ENCODE results near the gene OBSCN. TPM values are rescaled to one million over a fixed set of nuclear protein-coding genes. Genes with fewer than 3 reads are reported as not detected.

Gene OBSCN
- total RNA-seq, 1 experiment from 2014 or later: 5.6 TPM

DNA sequence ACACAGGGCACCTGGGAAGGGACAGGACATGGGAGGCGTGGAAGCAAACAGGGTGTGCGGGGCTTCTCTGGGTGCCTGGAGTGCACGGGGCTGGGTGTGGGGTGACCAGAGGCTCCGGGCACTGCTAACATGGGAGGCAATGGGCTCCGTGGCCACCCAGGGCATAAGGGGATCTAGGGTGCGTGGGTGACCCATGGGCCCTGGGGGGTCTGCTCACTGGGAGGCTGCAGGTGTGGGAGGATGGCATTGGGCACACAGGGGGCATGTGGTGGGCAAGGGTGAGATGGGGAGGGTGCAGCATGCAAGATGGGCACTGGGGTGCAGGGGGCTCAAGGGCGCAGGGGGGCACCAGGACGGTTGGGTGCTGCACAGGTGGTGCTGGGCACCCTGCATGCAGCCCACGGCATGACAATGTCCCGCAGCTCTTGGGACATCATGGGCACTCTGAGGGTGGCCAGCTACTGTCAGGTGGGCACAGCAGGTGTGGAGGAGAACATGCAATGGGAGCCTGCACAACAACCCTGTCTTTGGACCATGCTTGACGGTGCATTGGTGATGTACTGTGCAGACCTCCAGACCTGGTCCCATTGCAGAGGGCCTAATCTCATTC lies 183.7 kb downstream of the OBSCN start:
- no TSS peak for BruUV-seq (replicated peaks)
- no peaks in the 10 kb centered on the region for H3K27me3 ChIP-seq (replicated peaks; ENCODE audit: control insufficient read depth, insufficient read depth, low read length)
- POLR2A ChIA-PET: no interaction called here

DNA sequence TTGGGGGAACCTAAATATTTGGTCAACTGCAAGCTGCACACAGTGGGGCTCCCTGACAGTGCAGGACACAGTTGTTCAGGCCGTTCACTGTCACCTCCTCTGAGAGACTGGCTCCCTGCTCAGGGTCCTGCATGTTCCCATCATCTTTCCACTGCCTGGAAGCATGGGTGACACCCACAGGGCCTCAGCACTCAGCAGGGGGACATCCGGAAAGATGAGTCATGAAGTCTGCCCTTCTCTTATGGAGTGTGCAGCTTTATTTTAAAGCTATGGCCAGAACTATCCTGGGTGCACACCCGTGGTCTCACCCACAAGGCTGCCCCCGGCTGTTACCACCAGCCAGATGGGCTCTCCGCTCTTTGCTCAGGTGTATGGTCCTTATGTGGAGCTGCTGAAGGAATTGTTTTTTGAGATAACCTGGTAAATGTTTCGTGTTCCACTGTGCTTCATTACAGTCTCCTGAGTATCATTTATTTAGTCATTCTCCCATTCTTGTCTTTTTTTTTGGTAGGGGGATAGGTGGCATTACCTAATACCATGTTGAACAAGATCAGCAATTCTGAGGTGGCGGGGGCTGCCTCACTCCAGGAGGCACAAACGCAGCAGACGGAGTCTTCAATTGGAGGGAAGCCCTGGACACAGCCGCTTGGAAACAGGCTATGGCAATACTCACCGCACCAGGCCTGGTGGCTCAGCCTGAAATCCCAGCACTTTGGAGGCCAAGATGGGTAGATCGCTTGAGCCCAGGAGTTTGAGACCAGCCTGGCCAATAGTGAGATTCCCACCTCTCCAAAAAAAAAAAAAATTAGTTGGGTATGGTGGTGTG lies 184.5 kb downstream of the OBSCN start:
- no peaks in the 10 kb centered on the region for H3K9me3 ChIP-seq
- CTCF ChIA-PET: interaction anchor here (0.6 kb wide), 1 partner anchor 159 kb away, joined by 3 read pairs; no protein-coding TSS in a partner anchor
- no peaks in the 10 kb centered on the region for H3K9me3 Mint-ChIP-seq (ENCODE audit: unreplicated experiment)
- BruUV-seq (replicated peaks): no TSS peak
- POLR2A ChIA-PET: no interaction called here
- no peaks in the 10 kb centered on the region for H3K27me3 Mint-ChIP-seq (ENCODE audit: insufficient read depth, unreplicated experiment)
- intact Hi-C loops (cut with micrococcal nuclease; ENCODE audit: unreplicated experiment): loop anchor here (5.0 kb wide), 1 partner anchor 125 kb away; no protein-coding TSS in a partner anchor
- peak in 1 of 2 experiments; percentile 25 for DNase-seq
- H3K4me1 ChIP-seq: no peaks in the 10 kb centered on the region
- no peaks in the 10 kb centered on the region; the same call in 1 of the 2 replicates for H3K36me3 ChIP-seq (ENCODE audit: control insufficient read depth, insufficient read depth, low read length)
- no peak overlapping the region for H3K4me3 ChIP-seq (ENCODE audit: low read depth, low read length)
- H3K4me3 Mint-ChIP-seq (ENCODE audit: unreplicated experiment): no peak overlapping the region
- TF ChIP-seq, protein P1, sequence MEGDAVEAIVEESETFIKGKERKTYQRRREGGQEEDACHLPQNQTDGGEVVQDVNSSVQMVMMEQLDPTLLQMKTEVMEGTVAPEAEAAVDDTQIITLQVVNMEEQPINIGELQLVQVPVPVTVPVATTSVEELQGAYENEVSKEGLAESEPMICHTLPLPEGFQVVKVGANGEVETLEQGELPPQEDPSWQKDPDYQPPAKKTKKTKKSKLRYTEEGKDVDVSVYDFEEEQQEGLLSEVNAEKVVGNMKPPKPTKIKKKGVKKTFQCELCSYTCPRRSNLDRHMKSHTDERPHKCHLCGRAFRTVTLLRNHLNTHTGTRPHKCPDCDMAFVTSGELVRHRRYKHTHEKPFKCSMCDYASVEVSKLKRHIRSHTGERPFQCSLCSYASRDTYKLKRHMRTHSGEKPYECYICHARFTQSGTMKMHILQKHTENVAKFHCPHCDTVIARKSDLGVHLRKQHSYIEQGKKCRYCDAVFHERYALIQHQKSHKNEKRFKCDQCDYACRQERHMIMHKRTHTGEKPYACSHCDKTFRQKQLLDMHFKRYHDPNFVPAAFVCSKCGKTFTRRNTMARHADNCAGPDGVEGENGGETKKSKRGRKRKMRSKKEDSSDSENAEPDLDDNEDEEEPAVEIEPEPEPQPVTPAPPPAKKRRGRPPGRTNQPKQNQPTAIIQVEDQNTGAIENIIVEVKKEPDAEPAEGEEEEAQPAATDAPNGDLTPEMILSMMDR (IDR thresholded peaks at IDR 0.05; ENCODE audit: insufficient read depth in 1 of 2, low read depth in 1 of 2, low read length in 1 of 2, severe bottlenecking in 1 of 2, unreplicated experiment in 1 of 2): no peak
- peaks cover 48% of the 10 kb centered on the region for H3K36me3 Mint-ChIP-seq (ENCODE audit: insufficient read depth, unreplicated experiment)
- H3K27ac Mint-ChIP-seq (ENCODE audit: unreplicated experiment): no peak overlapping the region
- no peaks in the 10 kb centered on the region for H3K4me1 Mint-ChIP-seq (ENCODE audit: low read depth, unreplicated experiment)
- no peaks in the 10 kb centered on the region for H3K27me3 ChIP-seq (replicated peaks; ENCODE audit: control insufficient read depth, insufficient read depth, low read length)

More for the DNA sequence above, 183.7 kb downstream of the OBSCN start:
- H3K9me3 Mint-ChIP-seq (ENCODE audit: unreplicated experiment): no peaks in the 10 kb centered on the region
- CTCF ChIA-PET: no interaction called here
- Histone ChIP-seq H3K4me1 (no peaks in the 10 kb centered on the region), H3K4me3 (ENCODE audit: low read depth, low read length) (no peak overlapping the region), H3K36me3 (ENCODE audit: control insufficient read depth, insufficient read depth, low read length) (no peaks in the 10 kb centered on the region), H3K9me3 (no peaks in the 10 kb centered on the region)
- H3K4me1 Mint-ChIP-seq (ENCODE audit: low read depth, unreplicated experiment): no peaks in the 10 kb centered on the region
- DNase-seq: peak in 1 of 2 experiments; percentile 36
- H3K27me3 Mint-ChIP-seq (ENCODE audit: insufficient read depth, unreplicated experiment): no peaks in the 10 kb centered on the region
- H3K4me3 Mint-ChIP-seq (ENCODE audit: unreplicated experiment): no peak overlapping the region
- TF ChIP-seq, protein P1 (IDR thresholded peaks at IDR 0.05; ENCODE audit: insufficient read depth in 1 of 2, low read depth in 1 of 2, low read length in 1 of 2, severe bottlenecking in 1 of 2, unreplicated experiment in 1 of 2): no peak
- H3K36me3 Mint-ChIP-seq (ENCODE audit: insufficient read depth, unreplicated experiment): peaks cover 47% of the 10 kb centered on the region
- no peak overlapping the region for H3K27ac Mint-ChIP-seq (ENCODE audit: unreplicated experiment)
- intact Hi-C loops (cut with micrococcal nuclease; ENCODE audit: unreplicated experiment): loop anchor here (5.0 kb wide), 1 partner anchor 124 kb away; no protein-coding TSS in a partner anchor

DNA sequence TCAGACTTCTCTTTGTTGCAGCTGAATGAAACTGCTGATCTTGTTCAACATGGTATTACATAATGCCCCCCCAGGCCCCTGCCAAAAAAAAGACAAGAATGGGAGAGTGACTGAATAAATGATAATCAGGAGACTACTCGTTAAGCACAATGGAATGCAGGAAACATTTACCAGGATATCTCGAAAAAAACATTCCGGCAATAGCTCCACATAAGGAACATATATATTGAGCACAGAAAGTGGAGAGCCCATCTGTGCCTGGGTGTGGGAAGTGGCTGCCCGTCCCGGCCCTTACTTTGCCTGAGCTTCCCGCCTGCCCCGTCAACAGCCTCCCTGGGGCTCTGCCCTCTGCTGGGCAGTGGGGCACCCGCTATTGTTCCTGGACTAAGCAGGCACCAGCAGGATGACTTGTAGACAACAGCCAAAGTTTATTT lies 185.4 kb downstream of the OBSCN start:
- Mint-ChIP-seq H3K9me3 (ENCODE audit: unreplicated experiment) (no peaks in the 10 kb centered on the region), H3K27ac (ENCODE audit: unreplicated experiment) (no peak overlapping the region), H3K4me1 (ENCODE audit: low read depth, unreplicated experiment) (no peaks in the 10 kb centered on the region), H3K36me3 (ENCODE audit: insufficient read depth, unreplicated experiment) (peaks cover 57% of the 10 kb centered on the region), H3K4me3 (ENCODE audit: unreplicated experiment) (no peak overlapping the region), H3K27me3 (ENCODE audit: insufficient read depth, unreplicated experiment) (no peaks in the 10 kb centered on the region)
- no peaks in the 10 kb centered on the region for H3K4me1 ChIP-seq
- CTCF ChIA-PET: interaction anchor here (0.6 kb wide), 1 partner anchor 14 kb away, joined by 6 read pairs; the partner anchor contains the start of gene TRIM11
- H3K36me3 ChIP-seq (ENCODE audit: control insufficient read depth, insufficient read depth, low read length): no peaks in the 10 kb centered on the region; the same call in 1 of the 2 replicates
- POLR2A ChIA-PET: interaction anchor here (1.5 kb wide), 1 partner anchor 13 kb away, joined by 17 read pairs; the partner anchor contains the start of gene TRIM11
- no peaks in the 10 kb centered on the region for H3K9me3 ChIP-seq
- BruUV-seq (replicated peaks): no TSS peak
- DNase-seq: peak; percentile 35 to 36
- H3K4me3 ChIP-seq (ENCODE audit: low read depth, low read length): no peak overlapping the region
- TF ChIP-seq, protein P1 (IDR thresholded peaks at IDR 0.05; ENCODE audit: insufficient read depth in 1 of 2, low read depth in 1 of 2, low read length in 1 of 2, severe bottlenecking in 1 of 2, unreplicated experiment in 1 of 2): peak; percentile 26 to 34
- H3K27me3 ChIP-seq (replicated peaks; ENCODE audit: control insufficient read depth, insufficient read depth, low read length): no peaks in the 10 kb centered on the region
- intact Hi-C loops (cut with micrococcal nuclease; ENCODE audit: unreplicated experiment): loop anchor here (5.0 kb wide), 1 partner anchor 126 kb away; no protein-coding TSS in a partner anchor
